MM.1S (cell line): Measurements from ENCODE around the gene PSMC3IP.

Source experiments
- DNase-seq: peaks from one replicate; pipeline ENCODE4 v3.0.0-alpha.2; 2015
- H2AFZ ChIP-seq: fragments of 300-600 bp; sonication (generic); 2 replicates; pipeline ENCODE4 v1.6.0; 2016; ENCODE audit warnings: antibody characterized with exemption, low read length
- H3F3A ChIP-seq: fragments of 300-600 bp; sonication (generic); 2 replicates; pipeline ENCODE4 v1.6.1; 2016; ENCODE audit warnings: mild to moderate bottlenecking, antibody characterized with exemption, low read length, moderate library complexity, mixed read lengths; ENCODE audit not compliant: insufficient read depth
- H3K27ac ChIP-seq: fragments of 300-600 bp; sonication (generic); 2 replicates; pipeline ENCODE4 v1.5.1; 2016; ENCODE audit warnings: mild to moderate bottlenecking, low read length
- H3K27me3 ChIP-seq: fragments of 300-600 bp; sonication (generic); replicated peaks from 2 replicates; pipeline ENCODE4 v1.6.0; 2016; ENCODE audit warnings: low read length; ENCODE audit not compliant: insufficient read depth
- H3K36me3 ChIP-seq: fragments of 300-600 bp; sonication (generic); replicated peaks from 2 replicates; pipeline ENCODE4 v1.6.1; 2016; ENCODE audit warnings: mild to moderate bottlenecking, low read length, mixed read lengths; ENCODE audit not compliant: insufficient read depth
- H3K4me1 ChIP-seq: fragments of 300-600 bp; sonication (generic); 2 replicates; pipeline ENCODE4 v1.6.1; 2016; ENCODE audit warnings: low read length, mixed read lengths
- H3K4me2 ChIP-seq: fragments of 300-600 bp; sonication (generic); 2 replicates; pipeline ENCODE4 v1.6.0; 2016; ENCODE audit warnings: low read depth, low read length
- H3K4me3 ChIP-seq: fragments of 300-600 bp; sonication (generic); 2 replicates; pipeline ENCODE4 v1.5.1; 2016; ENCODE audit warnings: low read length, mixed read lengths
- H3K79me2 ChIP-seq: fragments of 300-600 bp; sonication (generic); 2 replicates; pipeline ENCODE4 v1.6.1; 2016; ENCODE audit warnings: mixed run types, low read length, mixed read lengths
- H3K9ac ChIP-seq: fragments of 300-600 bp; sonication (generic); 2 replicates; pipeline ENCODE4 v1.6.1; 2016; ENCODE audit warnings: low read length, mixed read lengths
- H3K9me2 ChIP-seq: fragments of 300-600 bp; sonication (generic); replicated peaks from 2 replicates; pipeline ENCODE4 v1.6.1; 2016; ENCODE audit warnings: mild to moderate bottlenecking, low read length, mixed read lengths; ENCODE audit not compliant: insufficient read depth
- H3K9me3 ChIP-seq: fragments of 300-600 bp; sonication (generic); replicated peaks from 2 replicates; pipeline ENCODE4 v1.6.1; 2016; ENCODE audit warnings: mild to moderate bottlenecking, low read length, mixed read lengths; ENCODE audit not compliant: insufficient read depth
- H4K20me1 ChIP-seq: fragments of 300-600 bp; sonication (generic); 2 replicates; pipeline ENCODE4 v1.6.1; 2016; ENCODE audit warnings: mild to moderate bottlenecking, low read length, moderate library complexity, mixed read lengths; ENCODE audit not compliant: insufficient read depth
- EZH2 ChIP-seq: fragments of 300-600 bp; sonication (generic); optimal IDR thresholded peaks from 2 replicates; pipeline ENCODE3; 2017; ENCODE audit warnings: low read depth, mild to moderate bottlenecking, antibody characterized with exemption, low read length, mixed read lengths
- EZH2phosphoT487 ChIP-seq: fragments of 300-600 bp; sonication (generic); IDR thresholded peaks from 2 replicates; pipeline ENCODE4 v1.6.1; 2018; ENCODE audit warnings: antibody characterized with exemption, low read length
- TF ChIP-seq, protein P1 (sequence below): fragments of 300-600 bp; sonication (generic); IDR thresholded peaks from 2 replicates; pipeline ENCODE4 v1.5.1; 2016; ENCODE audit warnings: antibody characterized with exemption, low read length, mixed read lengths

Gene PSMC3IP

DNA sequence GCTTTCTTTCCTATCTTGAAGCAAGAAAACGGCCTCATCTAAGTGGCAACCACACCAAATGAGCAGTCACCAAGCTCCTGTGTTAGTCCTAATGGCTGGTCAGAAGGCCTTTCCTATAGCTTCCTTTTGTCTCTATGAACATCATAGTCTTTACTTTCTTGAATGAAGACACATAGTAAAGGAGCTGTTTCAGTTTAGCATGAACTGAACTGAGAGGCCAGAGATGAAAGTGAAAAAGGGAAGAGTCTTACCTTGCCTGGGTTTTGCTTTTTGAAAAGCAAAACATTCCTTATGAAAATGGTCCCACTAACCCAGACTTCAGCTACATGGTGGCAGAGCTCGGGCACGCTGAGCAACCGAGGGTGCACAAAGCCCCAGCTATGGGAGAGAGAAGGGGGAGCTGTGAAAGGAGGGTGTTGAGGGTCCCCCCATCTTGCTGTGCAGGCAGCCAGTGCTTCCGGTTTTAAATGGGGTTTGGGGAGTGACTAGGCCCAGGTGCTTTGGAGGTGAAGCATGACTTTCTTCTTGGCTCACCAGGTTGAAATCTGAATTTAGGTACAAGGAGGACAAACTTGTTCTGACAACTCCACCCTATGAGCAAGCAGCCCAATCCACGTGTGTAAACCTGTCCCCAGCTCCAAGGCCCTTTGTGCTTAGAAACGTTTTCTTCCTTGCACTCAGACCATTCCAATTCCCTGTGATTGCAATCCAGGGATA is 9.1 kb upstream of the PSMC3IP start:
- peaks cover 15% of the 10 kb centered on the region for H3K36me3 ChIP-seq
- H3K4me2 ChIP-seq, result peak overlapping the region; percentile 60

DNA sequence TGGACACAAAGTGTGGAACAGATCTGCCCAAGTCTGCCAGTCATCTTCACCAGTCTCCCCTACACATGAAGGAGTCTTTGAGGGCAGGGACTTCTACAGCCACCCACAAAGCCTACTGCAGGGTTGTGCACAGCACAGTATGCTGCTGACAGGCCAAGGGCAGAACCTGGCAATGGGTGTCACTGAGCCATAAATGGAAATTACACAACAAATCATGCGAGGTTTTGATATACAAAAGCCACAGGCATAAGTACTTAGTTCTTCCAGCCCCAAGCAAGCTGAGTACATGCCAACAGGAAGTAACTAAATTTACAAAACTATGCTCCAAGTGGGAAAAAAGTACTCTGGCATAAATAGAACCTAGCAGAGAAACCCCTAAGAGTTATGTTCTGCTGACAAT is 7.8 kb upstream of the PSMC3IP start:
- peaks cover 35% of the 10 kb centered on the region for H3F3A ChIP-seq
- H3K27ac ChIP-seq, result peak overlapping the region; percentile 72; the same call in 1 of the 2 replicates
- H3K9me3 ChIP-seq, result no peaks in the 10 kb centered on the region
- no peak overlapping the region for H2AFZ ChIP-seq
- H3K36me3 ChIP-seq, result peaks cover 13% of the 10 kb centered on the region; the same call in 1 of the 2 replicates
- no peak for DNase-seq
- H3K27me3 ChIP-seq, result no peaks in the 10 kb centered on the region
- no peak overlapping the region for H3K4me3 ChIP-seq
- peak overlapping the region; percentile 60; the same call in 1 of the 2 replicates for H3K4me2 ChIP-seq
- TF ChIP-seq EZH2phosphoT487 (no peak), EZH2 (no peak)
- TF ChIP-seq, protein P1, sequence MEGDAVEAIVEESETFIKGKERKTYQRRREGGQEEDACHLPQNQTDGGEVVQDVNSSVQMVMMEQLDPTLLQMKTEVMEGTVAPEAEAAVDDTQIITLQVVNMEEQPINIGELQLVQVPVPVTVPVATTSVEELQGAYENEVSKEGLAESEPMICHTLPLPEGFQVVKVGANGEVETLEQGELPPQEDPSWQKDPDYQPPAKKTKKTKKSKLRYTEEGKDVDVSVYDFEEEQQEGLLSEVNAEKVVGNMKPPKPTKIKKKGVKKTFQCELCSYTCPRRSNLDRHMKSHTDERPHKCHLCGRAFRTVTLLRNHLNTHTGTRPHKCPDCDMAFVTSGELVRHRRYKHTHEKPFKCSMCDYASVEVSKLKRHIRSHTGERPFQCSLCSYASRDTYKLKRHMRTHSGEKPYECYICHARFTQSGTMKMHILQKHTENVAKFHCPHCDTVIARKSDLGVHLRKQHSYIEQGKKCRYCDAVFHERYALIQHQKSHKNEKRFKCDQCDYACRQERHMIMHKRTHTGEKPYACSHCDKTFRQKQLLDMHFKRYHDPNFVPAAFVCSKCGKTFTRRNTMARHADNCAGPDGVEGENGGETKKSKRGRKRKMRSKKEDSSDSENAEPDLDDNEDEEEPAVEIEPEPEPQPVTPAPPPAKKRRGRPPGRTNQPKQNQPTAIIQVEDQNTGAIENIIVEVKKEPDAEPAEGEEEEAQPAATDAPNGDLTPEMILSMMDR, result no peak
- H4K20me1 ChIP-seq, result no peaks in the 10 kb centered on the region
- H3K9ac ChIP-seq, result no peak overlapping the region
- H3K4me1 ChIP-seq, result peaks cover 48% of the 10 kb centered on the region
- H3K9me2 ChIP-seq, result no peaks in the 10 kb centered on the region
- H3K79me2 ChIP-seq, result peaks cover 66% of the 10 kb centered on the region

More for the DNA sequence above, 9.1 kb upstream of the PSMC3IP start:
- Histone ChIP-seq H3K4me1 (peaks cover 44% of the 10 kb centered on the region), H3K27ac (peak overlapping the region; percentile 72), H3F3A (peaks cover 32% of the 10 kb centered on the region), H3K9ac (peak overlapping the region; percentile 21; the same call in 1 of the 2 replicates), H2AFZ (no peak overlapping the region), H3K79me2 (peaks cover 68% of the 10 kb centered on the region), H3K9me2 (no peaks in the 10 kb centered on the region), H3K4me3 (peak overlapping the region; percentile 21), H4K20me1 (no peaks in the 10 kb centered on the region), H3K27me3 (no peaks in the 10 kb centered on the region), H3K9me3 (no peaks in the 10 kb centered on the region)
- no peak for TF ChIP-seq EZH2
- TF ChIP-seq, protein P1, result no peak
- TF ChIP-seq EZH2phosphoT487, result no peak
- DNase-seq, result peak; percentile 71

DNA sequence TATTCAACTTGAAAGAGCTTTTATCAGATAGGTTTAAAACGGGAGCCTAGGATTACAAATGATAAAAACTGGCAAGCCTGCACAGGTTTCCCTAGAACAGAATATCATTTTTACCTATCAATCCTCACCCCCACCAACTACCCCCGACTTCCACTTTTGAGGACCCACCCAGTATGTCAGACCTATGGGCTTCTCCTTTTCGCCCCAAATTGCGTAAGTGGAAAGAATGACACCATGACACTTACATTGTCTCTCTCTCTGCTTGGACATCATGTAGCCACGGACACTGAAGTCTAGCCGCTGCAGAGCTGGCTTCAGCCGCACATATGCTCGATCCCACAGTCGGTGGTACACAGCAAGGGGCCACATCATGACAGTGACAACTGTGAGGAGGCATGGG is 7.4 kb upstream of the PSMC3IP start:
- Histone ChIP-seq H3K27me3 (no peaks in the 10 kb centered on the region), H3K4me2 (no peak overlapping the region), H3F3A (peaks cover 39% of the 10 kb centered on the region), H3K9me2 (no peaks in the 10 kb centered on the region), H3K27ac (no peak overlapping the region), H3K79me2 (peaks cover 65% of the 10 kb centered on the region), H3K4me1 (peaks cover 53% of the 10 kb centered on the region), H4K20me1 (no peaks in the 10 kb centered on the region), H3K9ac (no peak overlapping the region), H3K4me3 (no peak overlapping the region), H2AFZ (no peak overlapping the region), H3K36me3 (peaks cover 13% of the 10 kb centered on the region; the same call in 1 of the 2 replicates), H3K9me3 (no peaks in the 10 kb centered on the region)
- TF ChIP-seq EZH2phosphoT487 (no peak), EZH2 (no peak)
- TF ChIP-seq, protein P1, result no peak
- no peak for DNase-seq
